GM12878 (cell line): ENCODE measurements around the gene TBC1D10A. TPM values are rescaled to one million over a fixed set of nuclear protein-coding genes. Genes with fewer than 3 reads are reported as not detected.

ENCODE experiments used
- ATAC-seq: fragments of 200-7000 bp; cut with Tn5 transposase; 3 replicates; pipeline ENCODE4 v1.9.1; 2020; ENCODE audit warnings: mild to moderate bottlenecking, moderate library complexity
- BruUV-seq: library from RNA; stranded (reverse); fragments of 400-500 nt; replicated peaks from 2 replicates; lab custom pipeline; 2021; lab: Mats Ljungman, UMichigan
- CTCF ChIA-PET: fragments of 300-600 bp; sonication (Branson Sonifier 250); formaldehyde crosslinking; extraction: SDS; loops from one replicate; lab custom pipeline; 2021; ENCODE audit warnings: inconsistent platforms; lab: Yijun Ruan, JAX
- POLR2A ChIA-PET: fragments of 350-600 bp; formaldehyde crosslinking; extraction: SDS; loops from one replicate; lab custom pipeline; 2021; ENCODE audit warnings: inconsistent platforms; lab: Charles Lee
- RAD21 ChIA-PET: fragments of 300-600 bp; sonication (Branson Sonifier 250); formaldehyde crosslinking; loops from one replicate; lab custom pipeline; 2023; ENCODE audit warnings: antibody characterized with exemption; ENCODE audit not compliant: unreplicated experiment; lab: Charles Lee
- SMC1A ChIA-PET: fragments of 300-600 bp; sonication (Branson Sonifier 250); formaldehyde crosslinking; loops from one replicate; lab custom pipeline; 2023; ENCODE audit not compliant: unreplicated experiment, uncharacterized antibody; lab: Charles Lee
- DNase-seq: peaks from one replicate; pipeline ENCODE4 v3.0.0-alpha.2; 2011; ENCODE audit warnings: low read depth, low spot score
- FAIRE-seq: peaks from 3 replicates; lab custom pipeline; 2011; peaks lifted over from hg19 to GRCh38; lab: Jason Lieb, UNC
- H2AFZ ChIP-seq: 2 replicates; pipeline ENCODE4 v1.6.0; 2011; ENCODE audit warnings: low read depth, low read length, control low read depth; ENCODE audit not compliant: control insufficient read depth
- H3K27ac ChIP-seq: 2 replicates; pipeline ENCODE4 v1.5.1; 2011; ENCODE audit warnings: control low read depth; ENCODE audit not compliant: control insufficient read depth, insufficient read depth
- H3K27me3 ChIP-seq, 2 experiments: replicated peaks in 1 of 2; 2 replicates each; pipeline versions ENCODE4 v1.6.0 to v1.6.1; 2011; ENCODE audit warnings: low read length in 1 of 2; ENCODE audit not compliant: control insufficient read depth in 2 of 2, insufficient read depth in 2 of 2
- H3K36me3 ChIP-seq, 2 experiments: 2 replicates each; pipeline ENCODE4 v1.5.1; 2011; ENCODE audit warnings: low read length in 1 of 2; ENCODE audit not compliant: control insufficient read depth in 2 of 2, insufficient read depth in 2 of 2
- H3K4me1 ChIP-seq: 2 replicates; pipeline ENCODE4 v1.6.1; 2011; ENCODE audit warnings: mild to moderate bottlenecking, low read length, moderate library complexity, mixed read lengths; ENCODE audit not compliant: control insufficient read depth, insufficient read depth
- H3K4me2 ChIP-seq: 2 replicates; pipeline ENCODE4 v1.6.0; 2011; ENCODE audit warnings: control low read depth; ENCODE audit not compliant: control insufficient read depth, insufficient read depth
- H3K4me3 ChIP-seq: fragments of 200-600 bp; sonication (generic); 2 replicates; pipeline ENCODE4 v1.5.1; 2016
- H3K79me2 ChIP-seq: 2 replicates; pipeline ENCODE4 v1.6.0; 2011; ENCODE audit warnings: low read length; ENCODE audit not compliant: control insufficient read depth, insufficient read depth
- H3K9ac ChIP-seq: 2 replicates; pipeline ENCODE4 v1.8.0; 2011; ENCODE audit warnings: low read length, control low read depth, mixed read lengths; ENCODE audit not compliant: control insufficient read depth, insufficient read depth
- H3K9me3 ChIP-seq: replicated peaks from 3 replicates; pipeline ENCODE4 v1.5.1; 2011; ENCODE audit warnings: mild to moderate bottlenecking, low read length; ENCODE audit not compliant: control insufficient read depth, insufficient read depth
- H4K20me1 ChIP-seq: 2 replicates; pipeline ENCODE4 v1.6.0; 2011; ENCODE audit not compliant: control insufficient read depth, insufficient read depth
- CHD4 ChIP-seq: fragments of 200-600 bp; sonication (generic); IDR thresholded peaks from 2 replicates; pipeline ENCODE4 v1.6.1; 2016; ENCODE audit warnings: mild to moderate bottlenecking
- NFIC ChIP-seq: IDR thresholded peaks from 2 replicates; pipeline ENCODE4 v1.6.1; 2012; ENCODE audit warnings: low read depth, mild to moderate bottlenecking, inconsistent platforms, low read length, moderate library complexity
- RAD21 ChIP-seq: IDR thresholded peaks from 2 replicates; pipeline ENCODE4 v1.6.1; 2011; ENCODE audit warnings: mild to moderate bottlenecking, low read depth, low read length, moderate library complexity; ENCODE audit not compliant: insufficient read depth
- RFX5 ChIP-seq: IDR thresholded peaks from 2 replicates; pipeline ENCODE4 v1.6.1; 2011; ENCODE audit warnings: low read depth, low read length, improper control_type of control experiment
- TCF12 ChIP-seq: IDR thresholded peaks from 2 replicates; pipeline ENCODE4 v1.6.1; 2011; ENCODE audit warnings: low read depth, mild to moderate bottlenecking, low read length
- WRNIP1 ChIP-seq: IDR thresholded peaks from 2 replicates; pipeline ENCODE4 v1.6.1; 2011; ENCODE audit warnings: low read depth, low read length, improper control_type of control experiment, borderline replicate concordance
- WGBS: methylation state at CpG from one replicate; pipeline ENCODE4 v1.1.6; 2016; ENCODE audit warnings: low lambda C conversion rate; ENCODE audit not compliant: insufficient replicate concordance, insufficient coverage; ENCODE audit errors: missing lambda C conversion rate; 5-methylcytosine and 5-hydroxymethylcytosine counted together
- in situ Hi-C: fragments of 300-500 bp; cut with MboI; formaldehyde crosslinking; loops from 9 replicates; pipeline ENCODE4 v1.14.3; 2018; ENCODE audit warnings: mixed read lengths
- intact Hi-C: fragments of 100-400 bp; cut with micrococcal nuclease; formaldehyde crosslinking; loops from one replicate; pipeline ENCODE4 v1.14.2; 2022; ENCODE audit not compliant: unreplicated experiment
- polyA plus RNA-seq, 11 experiments: library from polyadenylated mRNA; depleted of rRNA in 4 of 11; unstranded in 6 of 11; stranded (reverse) in 5 of 11; fragments of >200 nt; fragmentation: Nextera tagmentation in 4 of 11; fragmentation: Illumina TruSeq in 1 of 11; extraction: Ambion mirVana in 4 of 11; extraction: Trizol in 1 of 11; gene quantifications; 1 replicate in 1 of 11; 2 replicates in 10 of 11; pipeline versions ENCODE4 v1.2.1 to v1.2.3, GENCODE V29; 2011 to 2016; ENCODE audit warnings: inconsistent platforms in 2 of 11, missing spikeins in 2 of 11, low read depth in 1 of 11
- total RNA-seq, 4 experiments: library from RNA; depleted of rRNA in 3 of 4; stranded (reverse); fragments of >200 nt in 3 of 4; fragmentation: Illumina TruSeq in 1 of 4; extraction: Trizol in 1 of 4; gene quantifications; 2 replicates each; pipeline versions ENCODE4 v1.2.1 to v1.2.3, GENCODE V29; 2013 to 2021
- TF ChIP-seq, protein P1 (sequence below): fragments of 450-650 bp; IDR thresholded peaks from 2 replicates; pipeline ENCODE4 v1.6.1; 2017; ENCODE audit warnings: mild to moderate bottlenecking, low read depth, inconsistent platforms; ENCODE audit not compliant: poor library complexity, severe bottlenecking
- TF ChIP-seq, protein P2 (sequence below): fragments of 450-650 bp; formaldehyde crosslinking; IDR thresholded peaks from 2 replicates; pipeline ENCODE4 v1.4.0; 2022; ENCODE audit warnings: mild to moderate bottlenecking, moderate library complexity
- TF ChIP-seq, protein P3 (sequence below): IDR thresholded peaks from 2 replicates; pipeline ENCODE4 v1.6.1; 2011; ENCODE audit warnings: mild to moderate bottlenecking, low read depth, low read length, moderate library complexity; ENCODE audit not compliant: insufficient replicate concordance

Gene TBC1D10A
- total and polyA plus RNA-seq, 10 of the 15 experiments (the other 5 are each of a cell fraction or from before 2014, with no cell fraction given): 0.27 to 25.7 (median 15.3) TPM

DNA sequence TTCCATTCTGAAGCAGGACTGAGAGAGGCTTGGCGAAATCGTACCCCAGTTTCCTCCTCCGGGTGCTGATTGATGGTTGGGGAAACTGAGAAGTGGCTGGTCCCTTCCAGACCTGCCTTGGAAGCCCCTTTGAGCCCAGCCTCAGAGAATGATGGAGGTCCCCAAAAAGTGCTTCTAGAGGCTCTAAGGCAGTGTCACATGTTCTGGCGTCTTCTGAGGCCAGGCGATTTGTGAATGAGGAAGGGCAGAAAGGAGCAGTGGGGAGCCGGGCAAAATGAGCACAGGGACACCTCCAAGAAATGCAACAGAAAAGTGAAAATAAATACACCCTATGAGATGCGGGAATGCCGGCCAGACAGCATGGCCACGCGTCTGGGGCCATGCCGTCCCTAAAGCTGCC is 79.2 kb downstream of the TBC1D10A start:
- H3K4me3 ChIP-seq: no peak overlapping the region
- in situ Hi-C loops (no loop called here), intact Hi-C loops (no loop called here)
- ATAC-seq (no peak), FAIRE-seq (no peak), DNase-seq (no peak)
- 44% methylated on average over 9 of the region's 11 CpGs for WGBS
- POLR2A ChIA-PET: no interaction called here
- H3K36me3 ChIP-seq: no peaks in the 10 kb centered on the region
- RAD21 ChIA-PET: no interaction called here
- H3K4me2 ChIP-seq: no peak overlapping the region
- no TSS peak for BruUV-seq
- H3K79me2 ChIP-seq: no peaks in the 10 kb centered on the region
- peaks cover 3 to 4% of the 10 kb centered on the region in 2 experiments; a peak in 2 of 4 replicates for H3K27me3 ChIP-seq
- H3K4me1 ChIP-seq: peaks cover under 1% of the 10 kb centered on the region; the same call in 1 of the 2 replicates
- SMC1A ChIA-PET: no interaction called here
- no peak overlapping the region for H3K27ac ChIP-seq
- no peak overlapping the region for H3K9ac ChIP-seq
- no peaks in the 10 kb centered on the region for H4K20me1 ChIP-seq
- H2AFZ ChIP-seq: no peak overlapping the region
- TF ChIP-seq, protein P1, sequence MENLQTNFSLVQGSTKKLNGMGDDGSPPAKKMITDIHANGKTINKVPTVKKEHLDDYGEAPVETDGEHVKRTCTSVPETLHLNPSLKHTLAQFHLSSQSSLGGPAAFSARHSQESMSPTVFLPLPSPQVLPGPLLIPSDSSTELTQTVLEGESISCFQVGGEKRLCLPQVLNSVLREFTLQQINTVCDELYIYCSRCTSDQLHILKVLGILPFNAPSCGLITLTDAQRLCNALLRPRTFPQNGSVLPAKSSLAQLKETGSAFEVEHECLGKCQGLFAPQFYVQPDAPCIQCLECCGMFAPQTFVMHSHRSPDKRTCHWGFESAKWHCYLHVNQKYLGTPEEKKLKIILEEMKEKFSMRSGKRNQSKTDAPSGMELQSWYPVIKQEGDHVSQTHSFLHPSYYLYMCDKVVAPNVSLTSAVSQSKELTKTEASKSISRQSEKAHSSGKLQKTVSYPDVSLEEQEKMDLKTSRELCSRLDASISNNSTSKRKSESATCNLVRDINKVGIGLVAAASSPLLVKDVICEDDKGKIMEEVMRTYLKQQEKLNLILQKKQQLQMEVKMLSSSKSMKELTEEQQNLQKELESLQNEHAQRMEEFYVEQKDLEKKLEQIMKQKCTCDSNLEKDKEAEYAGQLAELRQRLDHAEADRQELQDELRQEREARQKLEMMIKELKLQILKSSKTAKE: no peak
- TF ChIP-seq WRNIP1 (no peak), CHD4 (no peak)
- no peaks in the 10 kb centered on the region for H3K9me3 ChIP-seq
- CTCF ChIA-PET: no interaction called here

DNA sequence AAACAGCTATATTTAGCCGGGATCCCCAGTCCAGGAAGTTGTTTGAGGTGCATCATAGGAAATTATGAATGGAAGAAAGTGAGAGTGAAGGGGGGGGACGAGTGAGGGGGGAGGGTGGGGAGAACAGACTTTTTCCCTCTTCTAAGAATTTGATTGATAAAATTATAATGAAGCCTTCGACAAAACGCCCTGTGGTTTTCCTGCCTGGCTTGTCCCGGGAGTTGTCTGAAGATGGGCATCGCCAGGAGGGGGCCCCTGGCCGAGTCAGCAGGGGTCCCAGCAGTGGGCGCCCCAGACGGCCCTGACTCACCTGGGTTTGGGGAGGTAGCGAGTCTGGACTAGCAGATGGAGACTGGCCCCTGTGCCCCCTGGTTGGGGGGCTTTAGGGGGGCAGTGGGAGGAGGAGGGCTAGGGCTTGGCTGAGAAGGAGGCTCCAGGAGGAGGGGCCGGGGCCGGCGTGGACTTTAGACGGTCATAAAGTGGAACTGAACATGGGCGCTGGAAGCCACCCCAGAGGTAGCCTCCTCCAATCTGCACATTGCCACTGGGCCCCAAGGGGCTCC is 79.8 kb downstream of the TBC1D10A start:
- Histone ChIP-seq H4K20me1 (no peaks in the 10 kb centered on the region), H3K4me3 (peak overlapping the region; percentile 59; the same call in 1 of the 2 replicates), H2AFZ (no peak overlapping the region), H3K36me3 (no peaks in the 10 kb centered on the region), H3K9ac (no peak overlapping the region), H3K27ac (no peak overlapping the region), H3K4me1 (no peaks in the 10 kb centered on the region), H3K9me3 (no peaks in the 10 kb centered on the region), H3K4me2 (peak overlapping the region; percentile 72; the same call in 1 of the 2 replicates), H3K27me3 (peaks cover 3 to 4% of the 10 kb centered on the region in 2 experiments; a peak in 2 of 4 replicates), H3K79me2 (no peaks in the 10 kb centered on the region)
- ChIA-PET RAD21 (interaction anchor here (0.6 kb wide), 1 partner anchor 455 kb away, joined by 3 read pairs; no protein-coding TSS in a partner anchor), SMC1A (no interaction called here), CTCF (no interaction called here), POLR2A (no interaction called here)
- in situ Hi-C loops: no loop called here
- ATAC-seq (no peak), DNase-seq (no peak), FAIRE-seq (no peak)
- 19% methylated on average over 15 of the region's 15 CpGs for WGBS
- intact Hi-C loops: no loop called here
- BruUV-seq: no TSS peak
- TF ChIP-seq, protein P2, sequence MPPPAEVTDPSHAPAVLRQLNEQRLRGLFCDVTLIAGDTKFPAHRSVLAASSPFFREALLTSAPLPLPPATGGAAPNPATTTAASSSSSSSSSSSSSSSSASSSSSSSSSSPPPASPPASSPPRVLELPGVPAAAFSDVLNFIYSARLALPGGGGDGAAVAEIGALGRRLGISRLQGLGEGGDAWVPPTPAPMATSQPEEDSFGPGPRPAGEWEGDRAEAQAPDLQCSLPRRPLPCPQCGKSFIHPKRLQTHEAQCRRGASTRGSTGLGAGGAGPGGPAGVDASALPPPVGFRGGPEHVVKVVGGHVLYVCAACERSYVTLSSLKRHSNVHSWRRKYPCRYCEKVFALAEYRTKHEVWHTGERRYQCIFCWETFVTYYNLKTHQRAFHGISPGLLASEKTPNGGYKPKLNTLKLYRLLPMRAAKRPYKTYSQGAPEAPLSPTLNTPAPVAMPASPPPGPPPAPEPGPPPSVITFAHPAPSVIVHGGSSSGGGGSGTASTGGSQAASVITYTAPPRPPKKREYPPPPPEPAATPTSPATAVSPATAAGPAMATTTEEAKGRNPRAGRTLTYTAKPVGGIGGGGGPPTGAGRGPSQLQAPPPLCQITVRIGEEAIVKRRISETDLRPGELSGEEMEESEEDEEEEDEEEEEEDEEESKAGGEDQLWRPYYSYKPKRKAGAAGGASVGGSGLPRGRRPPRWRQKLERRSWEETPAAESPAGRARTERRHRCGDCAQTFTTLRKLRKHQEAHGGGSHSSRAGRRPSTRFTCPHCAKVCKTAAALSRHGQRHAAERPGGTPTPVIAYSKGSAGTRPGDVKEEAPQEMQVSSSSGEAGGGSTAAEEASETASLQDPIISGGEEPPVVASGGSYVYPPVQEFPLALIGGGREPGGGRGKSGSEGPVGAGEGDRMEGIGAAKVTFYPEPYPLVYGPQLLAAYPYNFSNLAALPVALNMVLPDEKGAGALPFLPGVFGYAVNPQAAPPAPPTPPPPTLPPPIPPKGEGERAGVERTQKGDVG: no peak
- no peak for TF ChIP-seq RAD21
- no peak for TF ChIP-seq TCF12
- TF ChIP-seq, protein P3, sequence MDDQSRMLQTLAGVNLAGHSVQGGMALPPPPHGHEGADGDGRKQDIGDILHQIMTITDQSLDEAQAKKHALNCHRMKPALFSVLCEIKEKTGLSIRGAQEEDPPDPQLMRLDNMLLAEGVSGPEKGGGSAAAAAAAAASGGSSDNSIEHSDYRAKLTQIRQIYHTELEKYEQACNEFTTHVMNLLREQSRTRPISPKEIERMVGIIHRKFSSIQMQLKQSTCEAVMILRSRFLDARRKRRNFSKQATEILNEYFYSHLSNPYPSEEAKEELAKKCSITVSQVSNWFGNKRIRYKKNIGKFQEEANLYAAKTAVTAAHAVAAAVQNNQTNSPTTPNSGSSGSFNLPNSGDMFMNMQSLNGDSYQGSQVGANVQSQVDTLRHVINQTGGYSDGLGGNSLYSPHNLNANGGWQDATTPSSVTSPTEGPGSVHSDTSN: no peak
- TF ChIP-seq NFIC: no peak
- TF ChIP-seq RFX5: no peak
